Panc1 (cell line): ENCODE measurements around the gene NAGPA.

Experiments used
- CTCF ChIP-seq: fragments of 450-650 bp; IDR thresholded peaks from 2 replicates; pipeline ENCODE4 v1.5.1; 2017; ENCODE audit warnings: mild to moderate bottlenecking
- POLR2AphosphoS5 ChIP-seq: IDR thresholded peaks from 2 replicates; pipeline ENCODE4 v1.6.1; 2012; ENCODE audit warnings: mild to moderate bottlenecking, low read depth, low read length, moderate library complexity
- REST ChIP-seq, 2 experiments: IDR thresholded peaks; 2 replicates each; pipeline ENCODE4 v1.6.1; 2011 to 2012; ENCODE audit warnings: low read depth in 2 of 2, control low read depth in 1 of 2, low read length in 1 of 2, mild to moderate bottlenecking in 1 of 2, moderate library complexity in 1 of 2; ENCODE audit not compliant: insufficient read depth in 1 of 2
- SIN3A ChIP-seq: IDR thresholded peaks from 2 replicates; pipeline ENCODE4 v1.6.1; 2012; ENCODE audit warnings: low read depth, mild to moderate bottlenecking, low read length, moderate library complexity, borderline replicate concordance; ENCODE audit not compliant: insufficient read depth

- TF ChIP-seq CTCF (no peak), REST (IDR thresholded peaks at IDR 0.05; ENCODE audit: insufficient read depth in 1 of 2, low read depth in 2 of 2, low read length in 1 of 2) (no peak), POLR2AphosphoS5 (no peak), SIN3A (no peak)
These were observed 27.8 kb downstream of the NAGPA start for GRCh38 chr16:5005916-5006315.
